ENCODE results near the gene METTL27.

GRCh38 chr7:73786588-73786987, 55.7 kb downstream of the METTL27 start:
- TF ChIP-seq POLR2A (IDR thresholded peaks at IDR 0.05) (no peak), EP300 (IDR thresholded peaks at IDR 0.05) (no peak)
- TF ChIP-seq, protein P1, sequence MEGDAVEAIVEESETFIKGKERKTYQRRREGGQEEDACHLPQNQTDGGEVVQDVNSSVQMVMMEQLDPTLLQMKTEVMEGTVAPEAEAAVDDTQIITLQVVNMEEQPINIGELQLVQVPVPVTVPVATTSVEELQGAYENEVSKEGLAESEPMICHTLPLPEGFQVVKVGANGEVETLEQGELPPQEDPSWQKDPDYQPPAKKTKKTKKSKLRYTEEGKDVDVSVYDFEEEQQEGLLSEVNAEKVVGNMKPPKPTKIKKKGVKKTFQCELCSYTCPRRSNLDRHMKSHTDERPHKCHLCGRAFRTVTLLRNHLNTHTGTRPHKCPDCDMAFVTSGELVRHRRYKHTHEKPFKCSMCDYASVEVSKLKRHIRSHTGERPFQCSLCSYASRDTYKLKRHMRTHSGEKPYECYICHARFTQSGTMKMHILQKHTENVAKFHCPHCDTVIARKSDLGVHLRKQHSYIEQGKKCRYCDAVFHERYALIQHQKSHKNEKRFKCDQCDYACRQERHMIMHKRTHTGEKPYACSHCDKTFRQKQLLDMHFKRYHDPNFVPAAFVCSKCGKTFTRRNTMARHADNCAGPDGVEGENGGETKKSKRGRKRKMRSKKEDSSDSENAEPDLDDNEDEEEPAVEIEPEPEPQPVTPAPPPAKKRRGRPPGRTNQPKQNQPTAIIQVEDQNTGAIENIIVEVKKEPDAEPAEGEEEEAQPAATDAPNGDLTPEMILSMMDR (IDR thresholded peaks at IDR 0.05) = no peak
